Colonic mucosa (tissue), 4 donors: Measurements from ENCODE around the gene PSME3IP1. TPM values are rescaled to one million over a fixed set of nuclear protein-coding genes. Genes with fewer than 3 reads are reported as not detected.

Experiments used
- DNase-seq: peaks from one replicate; pipeline ENCODE4 v3.0.0-alpha.2; 2020
- H3K27ac ChIP-seq: fragments of 200-600 bp; one replicate; pipeline ENCODE4 v1.8.0; 2021
- H3K27me3 ChIP-seq: fragments of 200-600 bp; one replicate; pipeline ENCODE4 v1.8.0; 2021
- H3K36me3 ChIP-seq: fragments of 200-600 bp; one replicate; pipeline ENCODE4 v1.8.0; 2021
- H3K4me1 ChIP-seq: fragments of 200-600 bp; one replicate; pipeline ENCODE4 v1.8.0; 2021; ENCODE audit warnings: mild to moderate bottlenecking
- H3K4me3 ChIP-seq: fragments of 200-600 bp; one replicate; pipeline ENCODE4 v1.8.0; 2021
- H3K9ac ChIP-seq, 2 donors: one replicate each; pipeline ENCODE4 v1.7.0; 2013; ENCODE audit warnings: control low read depth in 2 of 2, low read depth in 2 of 2, low read length in 2 of 2
- H3K9me3 ChIP-seq: fragments of 200-600 bp; one replicate; pipeline ENCODE4 v1.8.0; 2021
- CTCF ChIP-seq: fragments of 200-600 bp; IDR thresholded peaks from one replicate; pipeline ENCODE4 v1.8.0; 2022; ENCODE audit warnings: antibody characterized with exemption, mild to moderate bottlenecking
- intact Hi-C: fragments of 100-400 bp; cut with DNase I; formaldehyde crosslinking; loops from one replicate; pipeline ENCODE4 v1.14.1; 2022
- total RNA-seq, 2 donors: library from RNA; stranded (reverse); fragmentation: NEBNext Ultra II Directional in 1 of 2; extraction: Animal tissue kit (Norgen Biotek cat#: 25700) in 1 of 2; gene quantifications; one replicate each; pipeline ENCODE4 v1.2.1, GENCODE V29; 2021
- donor health status: healthy.
- donor health status: DM: no; HTN: no; CAD: no.
- donor health status: DM: no; HTN: no; CAD: no.

The PSME3IP1 gene
- total RNA-seq, 2 donors from 2014 or later: 80.9 to 108 TPM

GRCh38 chr16:57125969-57126368 lies 59.9 kb downstream of the PSME3IP1 start:
- no peak for TF ChIP-seq CTCF
- intact Hi-C loops: loop anchor here (2.0 kb wide), 1 partner anchor 27 kb away; no protein-coding TSS in a partner anchor
- Histone ChIP-seq H3K9me3 (no peaks in the 10 kb centered on the region), H3K27me3 (no peaks in the 10 kb centered on the region), H3K4me1 (no peaks in the 10 kb centered on the region), H3K4me3 (no peak overlapping the region), H3K9ac (no peak overlapping the region), H3K27ac (no peak overlapping the region), H3K36me3 (no peaks in the 10 kb centered on the region)
- no peak for DNase-seq

GRCh38 chr16:57125376-57125775 lies 60.5 kb downstream of the PSME3IP1 start:
- H3K9me3 ChIP-seq: no peaks in the 10 kb centered on the region
- no peak for TF ChIP-seq CTCF
- intact Hi-C loops: no loop called here
- no peaks in the 10 kb centered on the region for H3K36me3 ChIP-seq
- H3K4me3 ChIP-seq: no peak overlapping the region
- no peak for DNase-seq
- no peaks in the 10 kb centered on the region for H3K4me1 ChIP-seq
- H3K27ac ChIP-seq: no peak overlapping the region
- no peak overlapping the region for H3K9ac ChIP-seq
- H3K27me3 ChIP-seq: no peaks in the 10 kb centered on the region

- H3K9me3 ChIP-seq: no peaks in the 10 kb centered on the region
- no peak for DNase-seq
- no peak for TF ChIP-seq CTCF
- no peak overlapping the region for H3K9ac ChIP-seq
- intact Hi-C loops: no loop called here
- H3K4me1 ChIP-seq: no peaks in the 10 kb centered on the region
- no peak overlapping the region for H3K27ac ChIP-seq
- H3K4me3 ChIP-seq: no peak overlapping the region
- H3K27me3 ChIP-seq: no peaks in the 10 kb centered on the region
- H3K36me3 ChIP-seq: no peaks in the 10 kb centered on the region
These were observed 61.7 kb downstream of the PSME3IP1 start for GRCh38 chr16:57123974-57124674.

- intact Hi-C loops: no loop called here
- no peaks in the 10 kb centered on the region for H3K36me3 ChIP-seq
- no peaks in the 10 kb centered on the region for H3K27me3 ChIP-seq
These were observed 62.4 kb downstream of the PSME3IP1 start for GRCh38 chr16:57123216-57123973.

More at GRCh38 chr16:57123216-57123973, 62.4 kb downstream of the PSME3IP1 start:
- H3K4me3 ChIP-seq: no peak overlapping the region
- H3K9ac ChIP-seq: no peak overlapping the region
- TF ChIP-seq CTCF: no peak
- no peak for DNase-seq
- no peak overlapping the region for H3K27ac ChIP-seq
- H3K9me3 ChIP-seq: no peaks in the 10 kb centered on the region
- H3K4me1 ChIP-seq: no peaks in the 10 kb centered on the region
